OCI-LY7 (cell line): ENCODE measurements around the gene ATXN10.

Experiments used
- CTCF ChIP-seq: fragments of 200-600 bp; sonication (generic); conservative IDR thresholded peaks from 2 replicates; pipeline ENCODE4 v1.5.1; 2014; ENCODE audit warnings: mild to moderate bottlenecking, antibody characterized with exemption, low read length, moderate library complexity, mixed read lengths
- EZH2phosphoT487 ChIP-seq: fragments of 200-600 bp; sonication (generic); IDR thresholded peaks from 2 replicates; pipeline ENCODE4 v1.6.1; 2018; ENCODE audit warnings: low read depth, borderline replicate concordance, mild to moderate bottlenecking, mixed run types, antibody characterized with exemption, low read length, moderate library complexity, mixed read lengths

GRCh38 chr22:45702981-45703380 is 31.3 kb downstream of the ATXN10 start:
- no peak for TF ChIP-seq CTCF
- TF ChIP-seq EZH2phosphoT487: no peak
